ENCODE measurements around the gene OSBPL9. TPM values are rescaled to one million over a fixed set of nuclear protein-coding genes. Genes with fewer than 3 reads are reported as not detected.
A peak's percentile ranks its signal among the peaks of the same experiment; 100 is the strongest.

The OSBPL9 gene
- total and polyA plus RNA-seq, 2 experiments from 2014 or later: 32.2 to 37.0 TPM

GRCh38 chr1:51610637-51611036, 6.3 kb upstream of the OSBPL9 start:
- H2AFZ ChIP-seq: no peak overlapping the region
- no peaks in the 10 kb centered on the region for H3K9me3 ChIP-seq (ENCODE audit: low read depth)
- H3F3A ChIP-seq (ENCODE audit: insufficient read depth): 0 out of 2 replicates have a peak, but pooled peaks cover 5% of the 10 kb centered on the region
- H4K20me1 ChIP-seq (ENCODE audit: insufficient read depth): no peaks in the 10 kb centered on the region
- 88 to 94% methylated on average over 4 of the region's 4 CpGs for WGBS, 2 experiments (ENCODE audit: low coverage in 1 of 2, low lambda C conversion rate in 2 of 2, missing lambda C conversion rate in 2 of 2)
- H3K4me3 ChIP-seq: no peak overlapping the region
- in situ Hi-C loops (cut with MboI): no loop called here
- no peaks in the 10 kb centered on the region for H3K79me2 ChIP-seq (ENCODE audit: insufficient read depth)
- TF ChIP-seq EZH2phosphoT487 (IDR thresholded peaks at IDR 0.05; ENCODE audit: insufficient read depth, low read depth): no peak
- no peak overlapping the region for H3K27ac ChIP-seq
- DNase-seq: no peak
- no peak overlapping the region for H3K9ac ChIP-seq
- no peaks in the 10 kb centered on the region for H3K9me2 ChIP-seq (ENCODE audit: insufficient read depth)
- H3K4me2 ChIP-seq (ENCODE audit: unreplicated experiment): no peak overlapping the region
- H3K27me3 ChIP-seq (replicated peaks; ENCODE audit: insufficient read depth): no peaks in the 10 kb centered on the region
- no peaks in the 10 kb centered on the region for H3K36me3 ChIP-seq (ENCODE audit: low read depth)
- H3K4me1 ChIP-seq (ENCODE audit: insufficient read depth): peaks cover 9% of the 10 kb centered on the region

- Histone ChIP-seq H2AFZ (peak overlapping the region; percentile 21; the same call in 1 of the 2 replicates), H3K79me2 (ENCODE audit: insufficient read depth) (peaks cover 3% of the 10 kb centered on the region), H3F3A (ENCODE audit: insufficient read depth) (0 out of 2 replicates have a peak, but pooled peaks cover 5% of the 10 kb centered on the region), H3K9ac (no peak overlapping the region), H3K27me3 (replicated peaks; ENCODE audit: insufficient read depth) (no peaks in the 10 kb centered on the region), H3K9me2 (ENCODE audit: insufficient read depth) (no peaks in the 10 kb centered on the region), H3K4me1 (ENCODE audit: insufficient read depth) (peaks cover 9% of the 10 kb centered on the region), H3K4me2 (ENCODE audit: unreplicated experiment) (no peak overlapping the region), H3K27ac (no peak overlapping the region), H3K4me3 (no peak overlapping the region), H4K20me1 (ENCODE audit: insufficient read depth) (no peaks in the 10 kb centered on the region), H3K36me3 (ENCODE audit: low read depth) (no peaks in the 10 kb centered on the region), H3K9me3 (ENCODE audit: low read depth) (no peaks in the 10 kb centered on the region)
- TF ChIP-seq EZH2 (IDR thresholded peaks at IDR 0.05; ENCODE audit: insufficient read depth, poor library complexity, severe bottlenecking) (no peak), EZH2phosphoT487 (IDR thresholded peaks at IDR 0.05; ENCODE audit: insufficient read depth, low read depth) (no peak)
- in situ Hi-C loops (cut with MboI): no loop called here
- 0 to 4% methylated on average over 2 of the region's 2 CpGs for WGBS, 2 experiments (ENCODE audit: low coverage in 1 of 2, low lambda C conversion rate in 2 of 2, missing lambda C conversion rate in 2 of 2)
- DNase-seq: peak; percentile 15
Observed at GRCh38 chr1:51612447-51612961, 4.4 kb upstream of the OSBPL9 start.

GRCh38 chr1:51615780-51616291, 1.1 kb upstream of the OSBPL9 start:
- H3K27me3 ChIP-seq (replicated peaks; ENCODE audit: insufficient read depth): no peaks in the 10 kb centered on the region
- H4K20me1 ChIP-seq (ENCODE audit: insufficient read depth): no peaks in the 10 kb centered on the region
- no peak overlapping the region for H3K27ac ChIP-seq
- peaks cover 36% of the 10 kb centered on the region for H3K79me2 ChIP-seq (ENCODE audit: insufficient read depth)
- 95% methylated on average over 10 of the region's 10 CpGs for WGBS, 2 experiments (ENCODE audit: low coverage in 1 of 2, low lambda C conversion rate in 2 of 2, missing lambda C conversion rate in 2 of 2)
- no peaks in the 10 kb centered on the region for H3K9me2 ChIP-seq (ENCODE audit: insufficient read depth)
- H3K36me3 ChIP-seq (ENCODE audit: low read depth): no peaks in the 10 kb centered on the region
- TF ChIP-seq EZH2phosphoT487 (IDR thresholded peaks at IDR 0.05; ENCODE audit: insufficient read depth, low read depth): no peak
- no peak for TF ChIP-seq EZH2 (IDR thresholded peaks at IDR 0.05; ENCODE audit: insufficient read depth, poor library complexity, severe bottlenecking)
- H3F3A ChIP-seq (ENCODE audit: insufficient read depth): 0 out of 2 replicates have a peak, but pooled peaks cover 5% of the 10 kb centered on the region
- no peak overlapping the region for H2AFZ ChIP-seq
- H3K4me1 ChIP-seq (ENCODE audit: insufficient read depth): peaks cover 25% of the 10 kb centered on the region
- no peak overlapping the region for H3K4me2 ChIP-seq (ENCODE audit: unreplicated experiment)
- no peak overlapping the region for H3K9ac ChIP-seq
- no peak for DNase-seq
- no peak overlapping the region for H3K4me3 ChIP-seq
- H3K9me3 ChIP-seq (ENCODE audit: low read depth): no peaks in the 10 kb centered on the region
- in situ Hi-C loops (cut with MboI): no loop called here

GRCh38 chr1:51616490-51616889, 402 bp upstream of the OSBPL9 start:
- Histone ChIP-seq H3F3A (ENCODE audit: insufficient read depth) (peaks cover 6% of the 10 kb centered on the region; the same call in 1 of the 2 replicates), H4K20me1 (ENCODE audit: insufficient read depth) (no peaks in the 10 kb centered on the region), H3K4me2 (ENCODE audit: unreplicated experiment) (peak overlapping the region; percentile 66), H3K4me3 (peak overlapping the region; percentile 91), H3K9me2 (ENCODE audit: insufficient read depth) (no peaks in the 10 kb centered on the region), H3K27ac (no peak overlapping the region), H3K79me2 (ENCODE audit: insufficient read depth) (peaks cover 42% of the 10 kb centered on the region), H3K9ac (no peak overlapping the region), H2AFZ (peak overlapping the region; percentile 81; the same call in 1 of the 2 replicates), H3K4me1 (ENCODE audit: insufficient read depth) (peaks cover 25% of the 10 kb centered on the region), H3K27me3 (replicated peaks; ENCODE audit: insufficient read depth) (no peaks in the 10 kb centered on the region), H3K9me3 (ENCODE audit: low read depth) (no peaks in the 10 kb centered on the region), H3K36me3 (ENCODE audit: low read depth) (no peaks in the 10 kb centered on the region)
- DNase-seq: no peak
- no peak for TF ChIP-seq EZH2 (IDR thresholded peaks at IDR 0.05; ENCODE audit: insufficient read depth, poor library complexity, severe bottlenecking)
- TF ChIP-seq EZH2phosphoT487 (IDR thresholded peaks at IDR 0.05; ENCODE audit: insufficient read depth, low read depth): no peak
- WGBS, 2 experiments (ENCODE audit: low coverage in 1 of 2, low lambda C conversion rate in 2 of 2, missing lambda C conversion rate in 2 of 2): 69 to 72% methylated on average over 4 of the region's 4 CpGs
- in situ Hi-C loops (cut with MboI): no loop called here
